Measurements from ENCODE around the gene PDX1.

Gene PDX1

DNA sequence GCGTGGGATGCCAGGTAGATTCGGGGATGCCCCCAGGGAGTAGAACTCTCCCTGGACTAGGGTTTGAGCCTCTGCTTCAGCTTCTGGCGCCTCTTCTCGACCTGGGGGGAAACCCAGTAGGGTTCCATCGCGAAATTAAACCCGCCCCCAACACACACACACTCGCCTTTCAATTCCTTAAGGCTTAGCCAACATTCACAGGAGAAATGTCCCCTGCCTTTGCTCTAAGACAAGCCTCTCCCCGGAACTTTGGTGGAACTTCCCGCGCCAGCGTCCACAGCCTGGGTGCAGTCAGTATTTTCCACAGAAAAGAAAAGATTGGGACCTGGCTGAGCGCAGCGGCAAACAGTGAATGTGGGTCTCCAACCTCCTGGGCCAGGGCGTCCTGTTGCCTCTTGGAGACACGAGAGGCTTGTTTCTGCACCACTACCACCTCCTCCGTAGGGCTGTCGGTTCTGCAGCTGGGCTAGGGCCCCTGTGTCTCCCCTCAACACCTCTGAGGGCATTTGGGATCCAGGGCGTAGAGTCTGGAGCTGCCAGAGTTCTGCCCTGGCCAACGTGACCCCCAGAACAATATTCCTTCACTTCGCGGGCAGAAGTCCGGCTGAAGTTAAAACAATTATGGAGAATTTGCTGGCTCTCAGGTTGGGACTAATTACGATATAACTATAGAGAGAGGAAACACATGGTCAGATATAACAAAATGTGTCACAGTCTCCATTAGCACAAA lies 3.2 kb downstream of the PDX1 start:
- DNase-seq: no peak

DNA sequence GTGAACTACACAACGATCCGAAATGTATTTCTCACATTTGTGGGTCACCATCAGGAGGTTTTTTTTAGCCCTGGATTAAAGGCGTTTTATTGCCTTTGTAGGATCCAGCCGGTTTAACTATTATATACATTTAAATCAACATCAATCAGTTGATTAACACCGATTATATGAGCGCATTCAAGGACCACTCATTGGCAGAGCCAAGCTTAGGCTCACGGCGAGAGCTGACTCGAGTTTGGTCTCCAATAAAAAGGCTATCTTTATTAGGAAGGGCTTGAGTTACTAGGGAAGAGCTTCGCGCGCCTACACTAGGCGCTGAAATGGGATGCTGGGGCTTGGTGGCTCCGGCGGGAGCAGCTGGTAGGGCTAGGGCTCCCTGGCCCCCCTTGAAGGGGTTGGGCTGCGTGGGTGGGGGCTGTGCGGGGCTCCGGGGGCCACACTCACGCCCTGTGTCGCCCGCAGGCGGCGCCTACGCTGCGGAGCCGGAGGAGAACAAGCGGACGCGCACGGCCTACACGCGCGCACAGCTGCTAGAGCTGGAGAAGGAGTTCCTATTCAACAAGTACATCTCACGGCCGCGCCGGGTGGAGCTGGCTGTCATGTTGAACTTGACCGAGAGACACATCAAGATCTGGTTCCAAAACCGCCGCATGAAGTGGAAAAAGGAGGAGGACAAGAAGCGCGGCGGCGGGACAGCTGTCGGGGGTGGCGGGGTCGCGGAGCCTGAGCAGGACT lies 4.2 kb downstream of the PDX1 start:
- no peak for DNase-seq

DNA sequence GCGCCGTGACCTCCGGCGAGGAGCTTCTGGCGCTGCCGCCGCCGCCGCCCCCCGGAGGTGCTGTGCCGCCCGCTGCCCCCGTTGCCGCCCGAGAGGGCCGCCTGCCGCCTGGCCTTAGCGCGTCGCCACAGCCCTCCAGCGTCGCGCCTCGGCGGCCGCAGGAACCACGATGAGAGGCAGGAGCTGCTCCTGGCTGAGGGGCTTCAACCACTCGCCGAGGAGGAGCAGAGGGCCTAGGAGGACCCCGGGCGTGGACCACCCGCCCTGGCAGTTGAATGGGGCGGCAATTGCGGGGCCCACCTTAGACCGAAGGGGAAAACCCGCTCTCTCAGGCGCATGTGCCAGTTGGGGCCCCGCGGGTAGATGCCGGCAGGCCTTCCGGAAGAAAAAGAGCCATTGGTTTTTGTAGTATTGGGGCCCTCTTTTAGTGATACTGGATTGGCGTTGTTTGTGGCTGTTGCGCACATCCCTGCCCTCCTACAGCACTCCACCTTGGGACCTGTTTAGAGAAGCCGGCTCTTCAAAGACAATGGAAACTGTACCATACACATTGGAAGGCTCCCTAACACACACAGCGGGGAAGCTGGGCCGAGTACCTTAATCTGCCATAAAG lies 4.8 kb downstream of the PDX1 start:
- no peak for DNase-seq

DNA sequence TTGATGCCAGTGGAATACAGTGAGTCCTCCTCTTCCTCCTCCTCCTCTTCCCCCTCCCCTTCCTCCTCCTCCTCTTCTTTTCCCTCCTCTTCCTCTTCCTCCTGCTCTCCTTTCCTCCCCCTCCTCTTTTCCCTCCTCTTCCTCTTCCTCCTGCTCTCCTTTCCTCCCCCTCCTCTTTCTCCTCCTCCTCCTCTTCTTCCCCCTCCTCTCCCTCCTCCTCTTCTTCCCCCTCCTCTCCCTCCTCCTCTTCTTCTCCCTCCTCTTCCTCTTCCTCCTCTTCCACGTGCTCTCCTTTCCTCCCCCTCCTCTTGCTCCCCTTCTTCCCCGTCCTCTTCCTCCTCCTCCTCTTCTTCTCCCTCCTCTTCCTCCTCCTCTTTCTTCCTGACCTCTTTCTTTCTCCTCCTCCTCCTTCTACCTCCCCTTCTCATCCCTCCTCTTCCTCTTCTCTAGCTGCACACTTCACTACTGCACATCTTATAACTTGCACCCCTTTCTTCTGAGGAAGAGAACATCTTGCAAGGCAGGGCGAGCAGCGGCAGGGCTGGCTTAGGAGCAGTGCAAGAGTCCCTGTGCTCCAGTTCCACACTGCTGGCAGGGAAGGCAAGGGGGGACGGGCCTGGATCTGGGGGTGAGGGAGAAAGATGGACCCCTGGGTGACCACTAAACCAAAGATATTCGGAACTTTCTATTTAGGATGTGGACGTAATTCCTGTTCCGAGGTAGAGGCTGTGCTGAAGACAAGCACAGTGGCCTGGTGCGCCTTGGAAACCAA lies 5.6 kb downstream of the PDX1 start:
- no peak for DNase-seq

DNA sequence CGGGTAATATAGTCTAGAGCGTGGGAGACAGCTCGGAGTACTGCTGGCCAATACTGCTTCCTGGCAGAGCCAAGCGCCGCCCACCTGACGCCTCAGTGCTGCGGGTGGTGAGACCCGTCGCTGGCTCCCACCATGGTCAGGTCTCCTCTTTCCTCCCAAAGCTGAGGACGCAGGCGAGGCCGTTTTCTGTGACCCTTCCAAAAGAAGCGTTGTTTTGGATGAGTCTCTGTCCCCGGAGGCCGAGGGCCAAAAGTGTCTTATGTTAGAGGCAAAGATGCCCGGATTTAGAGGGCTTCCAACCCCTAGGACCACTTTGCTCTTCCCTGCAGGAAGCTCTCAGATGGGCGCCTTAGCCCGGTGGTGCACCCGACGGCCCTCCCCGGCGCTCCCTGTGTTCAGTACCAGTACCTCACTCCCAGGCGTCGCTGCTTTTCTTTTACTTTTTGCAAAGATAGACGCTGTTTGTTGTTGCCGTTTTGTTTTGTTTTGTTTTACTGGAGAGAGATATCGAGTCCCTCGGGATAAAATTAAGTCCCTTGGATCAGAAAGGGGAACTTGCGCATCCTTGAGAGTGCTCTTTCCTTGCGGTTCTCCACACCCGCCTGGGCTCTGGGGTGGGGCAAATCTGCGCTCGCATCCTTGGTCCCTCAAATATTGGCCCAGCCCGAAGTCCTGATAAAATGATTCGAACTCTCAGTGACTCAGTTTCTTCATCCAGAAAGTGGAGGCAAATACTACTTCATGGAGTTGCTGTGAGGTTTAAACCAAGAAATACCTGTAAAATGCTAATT lies 7.0 kb downstream of the PDX1 start:
- no peak for DNase-seq

DNA sequence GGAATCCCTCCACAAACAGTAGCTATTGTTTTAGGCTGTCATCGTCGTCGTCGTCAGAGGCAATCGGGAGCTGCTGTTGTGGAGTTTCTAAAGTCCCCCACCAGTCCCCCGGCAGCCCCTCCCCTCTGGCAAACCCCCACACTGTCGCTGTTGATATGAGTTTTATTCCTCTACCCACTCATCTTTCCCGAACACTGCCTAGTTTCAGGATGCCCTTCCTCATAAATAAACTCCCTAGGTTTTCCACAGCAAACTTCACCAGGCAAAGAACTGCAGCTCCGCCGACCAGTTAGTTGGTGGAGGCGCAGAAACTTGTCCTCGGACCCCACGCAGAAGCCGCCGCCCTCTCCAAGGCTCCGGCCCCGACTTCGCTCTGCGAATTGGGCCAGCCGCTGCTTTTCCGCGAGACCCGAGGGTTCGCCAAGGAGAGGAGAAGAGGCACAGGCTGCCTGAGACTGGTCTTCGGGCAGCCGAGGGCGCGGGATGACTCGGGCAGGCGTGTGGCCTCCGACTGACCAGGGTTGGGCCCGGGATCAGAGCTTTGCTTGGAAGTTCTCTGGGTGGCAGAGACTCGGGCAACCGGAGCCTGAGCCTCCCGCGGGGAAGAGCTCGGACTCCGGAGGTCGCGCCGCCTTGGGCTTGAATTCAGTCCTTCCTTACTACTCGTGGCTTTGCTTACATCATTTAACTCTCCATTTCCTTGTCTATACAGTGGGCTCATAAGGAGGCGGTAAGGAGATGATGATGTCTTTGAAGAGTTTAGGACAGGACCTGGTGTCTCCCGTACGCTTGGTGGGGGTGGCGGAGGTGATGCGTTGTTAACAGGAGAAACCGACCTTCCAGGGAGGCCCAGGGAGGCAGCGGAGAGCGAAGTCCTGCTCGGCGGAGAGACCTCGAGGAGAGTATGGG lies 7.9 kb downstream of the PDX1 start:
- no peak for DNase-seq

DNA sequence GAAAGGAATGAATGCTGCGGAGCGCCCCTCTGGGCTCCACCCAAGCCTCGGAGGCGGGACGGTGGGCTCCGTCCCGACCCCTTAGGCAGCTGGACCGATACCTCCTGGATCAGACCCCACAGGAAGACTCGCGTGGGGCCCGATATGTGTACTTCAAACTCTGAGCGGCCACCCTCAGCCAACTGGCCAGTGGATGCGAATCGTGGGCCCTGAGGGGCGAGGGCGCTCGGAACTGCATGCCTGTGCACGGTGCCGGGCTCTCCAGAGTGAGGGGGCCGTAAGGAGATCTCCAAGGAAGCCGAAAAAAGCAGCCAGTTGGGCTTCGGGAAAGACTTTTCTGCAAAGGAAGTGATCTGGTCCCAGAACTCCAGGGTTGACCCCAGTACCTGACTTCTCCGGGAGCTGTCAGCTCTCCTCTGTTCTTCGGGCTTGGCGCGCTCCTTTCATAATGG lies 8.6 kb downstream of the PDX1 start:
- no peak for DNase-seq

DNA sequence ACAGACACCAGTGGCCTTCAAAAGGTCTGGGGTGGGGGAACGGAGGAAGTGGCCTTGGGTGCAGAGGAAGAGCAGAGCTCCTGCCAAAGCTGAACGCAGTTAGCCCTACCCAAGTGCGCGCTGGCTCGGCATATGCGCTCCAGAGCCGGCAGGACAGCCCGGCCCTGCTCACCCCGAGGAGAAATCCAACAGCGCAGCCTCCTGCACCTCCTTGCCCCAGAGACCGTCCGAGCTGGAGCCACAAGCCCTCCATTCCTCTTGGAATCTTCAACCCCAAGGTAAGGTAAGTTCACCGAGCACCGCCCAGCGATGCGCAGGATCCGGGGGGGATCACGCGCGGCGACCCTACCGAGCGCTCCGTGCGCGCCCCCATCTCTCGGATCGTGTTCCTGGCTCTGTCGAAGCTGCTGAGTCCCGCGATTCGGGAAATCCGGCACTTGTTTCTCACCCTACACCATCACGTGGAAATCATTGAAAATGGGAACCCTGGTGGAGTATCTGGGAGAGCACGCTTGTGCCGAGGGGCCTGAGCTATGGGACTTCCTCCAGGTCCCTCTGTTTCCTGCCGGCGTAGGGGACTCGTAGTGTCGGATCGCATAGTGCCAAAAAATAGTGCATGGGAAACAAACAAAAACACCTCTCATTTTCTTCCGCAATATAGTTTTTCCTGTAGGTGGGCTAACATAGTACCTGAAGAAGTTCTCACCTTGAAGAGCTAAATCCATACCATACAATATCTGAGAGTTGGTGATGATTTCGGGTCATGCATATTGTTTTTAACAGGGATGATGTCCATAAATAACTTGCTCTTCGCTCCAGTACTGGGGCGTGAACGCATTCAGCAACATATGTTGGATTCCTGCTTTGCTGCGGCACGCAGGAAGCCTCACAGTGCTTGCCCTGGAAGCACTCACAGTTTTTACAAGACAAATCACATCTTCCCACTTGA lies 9.3 kb downstream of the PDX1 start:
- no peak for DNase-seq

DNA sequence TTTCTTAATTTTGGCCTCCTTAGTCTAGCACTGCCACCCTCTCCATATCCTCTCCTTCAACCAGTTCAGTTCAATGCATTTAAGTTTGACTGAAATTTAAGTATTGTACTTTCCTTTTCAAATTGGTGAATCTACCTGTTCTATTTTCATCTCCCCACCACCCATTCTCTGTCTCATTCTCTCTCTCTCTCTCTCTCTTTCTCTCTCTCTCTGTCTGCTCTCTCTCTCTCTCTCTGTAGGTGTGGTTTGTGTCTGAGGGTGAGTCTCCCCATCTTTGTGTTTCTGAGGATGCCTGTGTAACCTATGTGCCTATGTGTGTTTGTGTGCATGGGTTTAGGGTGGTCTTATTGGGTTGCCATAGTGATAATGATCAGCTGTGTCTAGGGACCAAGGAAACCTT lies 10.1 kb downstream of the PDX1 start:
- DNase-seq: no peak

DNA sequence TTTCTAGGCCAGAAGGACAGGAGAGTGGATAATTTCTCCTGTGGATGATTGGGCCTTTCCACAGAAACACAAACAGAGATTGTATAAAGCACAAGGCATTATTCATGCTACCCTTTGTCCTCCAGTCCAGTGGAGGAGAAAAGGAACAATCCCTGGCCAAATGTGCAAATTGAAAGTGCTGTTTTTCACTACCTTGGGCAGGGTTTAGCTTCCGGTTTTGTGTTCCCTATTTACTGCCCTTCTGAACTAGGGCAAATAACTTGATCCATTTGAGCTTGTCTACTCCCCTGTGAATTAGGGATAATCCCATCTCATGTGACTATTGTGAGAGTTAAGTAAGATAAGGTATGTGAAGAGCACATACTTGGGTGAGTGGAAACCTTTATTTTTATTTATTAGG lies 13.3 kb downstream of the PDX1 start:
- DNase-seq: no peak

DNA sequence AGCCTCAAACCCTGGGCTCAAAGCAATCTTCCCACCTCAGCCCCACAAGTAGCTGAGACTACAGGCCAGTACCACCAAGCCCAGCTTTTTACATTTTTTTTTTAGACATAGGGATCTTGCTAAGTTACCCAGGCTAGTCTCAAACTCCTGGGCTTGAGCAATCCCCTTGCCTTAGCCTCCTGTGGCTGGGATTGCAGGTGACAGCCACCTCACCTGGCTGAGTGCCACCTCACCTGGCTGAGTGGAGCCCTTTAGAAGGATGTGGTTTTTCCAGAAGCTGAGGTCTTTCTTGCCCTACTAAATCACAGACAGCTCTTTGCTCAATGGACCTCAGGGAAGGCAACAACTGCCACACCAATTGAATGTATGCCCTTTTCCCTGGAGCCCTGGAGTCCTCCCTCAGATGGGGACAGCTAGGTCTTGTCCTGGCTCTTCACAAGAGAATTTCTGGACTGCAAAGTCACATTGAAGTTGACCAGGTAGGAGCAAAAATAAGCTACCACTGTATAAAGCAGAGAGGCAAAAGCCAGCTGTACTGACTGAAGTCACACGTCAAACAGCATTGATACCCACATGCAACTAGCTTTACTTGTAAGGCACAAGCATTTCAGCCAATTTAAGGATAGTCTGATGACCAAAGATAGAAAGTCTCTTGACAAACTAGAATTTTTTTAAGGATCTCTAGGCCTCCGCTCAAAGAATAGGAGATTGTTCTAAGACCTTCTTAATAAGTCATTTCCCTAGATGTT lies 14.0 kb downstream of the PDX1 start:
- DNase-seq: no peak

DNA sequence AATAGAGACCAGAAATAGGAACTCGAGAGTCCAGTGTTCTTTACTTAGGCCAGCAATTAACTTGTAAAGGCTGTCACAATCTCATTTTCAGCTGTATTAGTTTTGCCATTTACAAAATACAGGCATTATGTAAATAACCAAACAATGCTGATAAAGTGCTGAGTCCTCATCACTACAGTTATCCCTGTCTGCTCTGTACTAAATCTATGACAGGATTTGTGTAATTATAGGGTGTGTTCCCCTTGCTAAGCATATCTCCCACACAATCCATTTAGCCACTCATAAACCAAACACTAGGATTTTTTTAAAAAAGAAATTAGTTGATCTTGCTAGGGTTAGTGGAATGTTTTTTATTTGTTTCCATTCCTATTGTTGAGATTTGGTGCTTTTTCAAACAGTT lies 23.2 kb downstream of the PDX1 start:
- DNase-seq: no peak

DNA sequence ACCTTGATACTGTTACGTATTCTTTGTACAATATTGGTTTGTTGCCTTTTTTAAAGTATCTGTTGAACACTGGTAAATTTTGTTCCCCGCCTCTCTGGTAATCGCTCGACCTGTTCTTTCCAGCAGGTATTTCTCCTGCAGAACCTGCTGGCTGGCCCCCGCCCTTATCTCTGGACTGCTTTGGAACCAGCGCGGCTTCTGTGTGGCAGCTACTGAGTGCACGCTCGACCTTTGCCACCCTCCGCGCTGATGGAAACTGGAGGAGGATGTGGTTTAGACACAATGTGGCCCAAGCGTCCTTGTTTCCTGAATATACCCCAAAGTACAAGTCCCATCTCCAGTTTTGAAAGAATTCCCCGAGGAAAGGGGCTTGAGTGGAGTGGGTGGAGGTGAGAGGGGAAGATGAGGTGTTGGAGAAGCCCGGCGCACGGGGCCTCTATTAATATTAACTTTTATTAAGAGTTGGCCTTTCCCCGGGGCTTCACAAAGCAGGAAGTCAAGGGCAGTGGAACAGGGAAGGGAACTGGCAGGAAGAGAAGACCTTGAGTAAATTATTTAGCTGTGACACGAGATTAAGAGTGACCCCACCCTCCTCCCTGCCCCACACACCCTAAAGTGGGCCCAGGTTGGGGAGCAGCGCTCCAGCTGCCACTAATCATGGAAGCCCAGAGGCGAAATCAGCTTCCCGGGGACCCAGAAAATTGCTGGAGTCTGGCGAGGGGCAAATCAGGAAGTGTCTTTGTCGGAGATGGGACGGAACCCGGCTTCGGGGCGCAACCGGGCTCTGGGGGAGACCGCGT lies 33.3 kb downstream of the PDX1 start:
- no peak for DNase-seq

DNA sequence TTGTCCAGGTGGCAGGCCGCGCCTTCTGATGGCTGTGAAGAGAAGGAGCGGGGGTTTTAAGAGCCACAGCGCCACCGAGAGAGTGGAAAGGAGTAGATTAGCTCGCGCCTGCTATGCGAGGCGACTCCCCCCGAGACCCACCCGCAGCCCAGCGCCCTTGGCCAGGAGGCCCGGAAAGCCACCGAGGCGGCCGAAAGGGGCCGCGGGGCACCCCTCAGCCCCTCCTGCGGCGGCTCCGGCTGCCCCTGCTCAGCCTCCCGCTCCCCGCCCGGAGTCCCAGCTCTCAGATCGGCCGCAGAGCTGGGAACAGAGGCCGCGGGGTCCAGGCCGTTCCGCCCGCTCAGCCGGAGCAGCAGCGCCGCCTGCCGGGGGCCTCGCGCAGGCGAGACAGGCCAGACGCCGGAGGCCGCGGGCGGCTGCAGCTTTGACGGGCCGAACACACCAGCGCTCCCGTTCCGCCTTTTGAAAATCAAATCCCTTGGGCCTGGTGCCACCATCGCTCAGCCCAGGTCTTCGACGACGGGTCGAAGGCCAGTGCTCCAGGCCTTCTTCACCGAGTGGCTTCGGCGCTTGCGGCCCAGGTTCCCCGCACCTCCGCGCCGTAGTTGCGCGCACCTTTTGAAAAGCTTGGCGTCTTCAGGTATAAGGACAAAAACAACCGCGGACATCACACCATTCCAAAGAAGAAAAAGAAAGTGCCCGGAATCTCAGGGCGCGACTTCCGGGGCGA lies 34.0 kb downstream of the PDX1 start:
- DNase-seq: peak; percentile 76

DNA sequence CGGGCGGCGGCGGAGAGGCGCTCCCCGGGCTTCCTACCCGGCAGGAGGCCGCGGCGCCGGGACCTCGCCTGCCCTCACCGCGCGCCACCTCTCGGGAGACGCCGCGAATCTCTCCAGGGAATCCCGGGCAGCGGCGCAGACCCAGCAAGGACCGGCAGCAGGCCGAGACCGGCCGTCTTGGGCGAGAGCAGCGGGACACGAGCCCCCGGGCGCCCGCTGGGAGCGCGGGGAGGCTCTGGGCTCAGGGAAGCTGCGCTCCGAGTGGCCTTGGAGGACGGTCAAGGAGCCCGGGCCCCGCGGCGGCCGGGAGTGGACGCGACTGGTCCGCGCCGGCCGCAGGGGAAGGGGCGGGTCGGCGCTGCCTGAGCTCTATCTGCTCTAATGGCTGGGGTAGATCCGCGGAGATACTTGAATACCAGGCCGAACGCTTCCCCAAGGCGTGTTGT lies 34.6 kb downstream of the PDX1 start:
- DNase-seq: no peak

DNA sequence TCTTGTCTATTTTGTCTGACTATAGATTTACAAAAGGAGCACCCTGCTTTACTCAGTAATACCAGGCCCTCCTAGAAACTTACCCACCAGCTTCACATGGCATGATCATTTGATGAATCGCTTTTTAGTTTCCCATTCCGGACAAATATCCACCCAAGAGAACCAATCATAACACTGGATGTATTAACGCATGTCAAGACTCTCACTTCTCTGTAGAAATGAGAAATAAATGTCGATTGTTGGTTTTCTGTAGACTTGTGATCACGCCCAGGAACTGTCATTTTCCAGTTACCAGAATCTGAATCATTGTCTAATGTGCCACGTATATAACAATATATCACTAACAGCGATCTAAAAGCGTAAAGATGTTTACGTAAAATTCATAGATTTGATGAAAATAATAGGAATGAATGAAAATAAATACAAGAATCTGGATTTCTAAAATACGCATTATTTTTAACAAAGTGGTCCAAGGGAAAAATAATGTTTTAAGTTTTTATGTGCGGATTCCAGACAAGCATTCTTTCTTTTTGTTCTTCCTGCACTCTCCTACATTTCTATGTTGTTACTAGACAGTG lies 35.3 kb downstream of the PDX1 start:
- DNase-seq: no peak

DNA sequence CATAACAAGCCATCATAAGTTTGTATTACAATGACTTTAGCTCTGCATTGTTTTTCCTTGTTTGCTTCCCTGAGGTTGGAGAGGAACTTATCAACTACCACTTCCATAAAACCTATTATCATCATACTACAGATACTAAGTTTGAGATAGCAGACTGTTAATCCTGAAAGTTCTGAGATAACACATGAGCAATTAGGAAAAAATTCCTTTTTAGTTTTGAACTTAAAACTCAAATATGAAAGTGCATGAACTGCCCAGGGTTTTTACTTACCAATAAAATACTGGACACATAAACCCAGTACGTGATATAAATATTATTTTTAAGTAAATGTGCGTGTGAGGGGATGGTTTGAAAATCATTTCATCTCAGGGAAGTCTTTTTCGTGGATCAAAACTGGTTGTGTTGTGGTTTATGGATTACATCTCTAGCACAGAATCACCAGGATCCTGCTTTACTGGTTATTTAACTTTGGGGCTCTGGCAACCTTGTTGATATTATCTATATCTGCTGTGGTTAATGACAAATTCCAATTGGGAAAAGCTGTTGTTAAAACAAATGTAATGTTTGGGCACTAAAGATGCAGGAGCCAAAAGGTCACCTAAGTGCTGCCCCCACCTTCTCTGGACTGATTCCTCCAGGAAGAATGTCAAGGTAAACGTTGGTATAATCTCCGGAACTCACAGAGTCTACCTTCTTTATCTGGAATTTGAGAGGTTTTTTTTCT lies 36.9 kb downstream of the PDX1 start:
- DNase-seq: no peak
